ENCODE results near the gene ETV2.
"Not testable (repeated sequence)": the region's sequence is repeated elsewhere in the genome, so short reads cannot be mapped to it uniquely, and the experiment has no call there.

ETV2 gene

GRCh38 chr19:35671818-35672217 lies 30.3 kb downstream of the ETV2 start:
- no CpG with 5 or more reads among the region's 3 CpGs for WGBS (ENCODE audit: insufficient coverage, insufficient read length)
- Histone ChIP-seq H3K9me3 (ENCODE audit: control insufficient read depth, insufficient read depth, low read length) (no peaks in the 10 kb centered on the region), H3K4me1 (ENCODE audit: control insufficient read depth, insufficient read depth, low read length) (no peaks in the 10 kb centered on the region), H3K27me3 (ENCODE audit: control insufficient read depth, insufficient read depth, low read length) (no peaks in the 10 kb centered on the region), H3K36me3 (ENCODE audit: control insufficient read depth, insufficient read depth, low read length) (no peaks in the 10 kb centered on the region), H3K4me3 (ENCODE audit: low read length) (no peak overlapping the region), H3K27ac (ENCODE audit: low read length) (no peak overlapping the region)
- no peak for DNase-seq (ENCODE audit: low read depth, low spot score)

GRCh38 chr19:35673121-35673804 lies 31.7 kb downstream of the ETV2 start:
- H3K4me1 ChIP-seq (ENCODE audit: control insufficient read depth, insufficient read depth, low read length): no peaks in the 10 kb centered on the region
- peak; percentile 37 for DNase-seq (ENCODE audit: low read depth, low spot score)
- no peak overlapping the region for H3K27ac ChIP-seq (ENCODE audit: low read length)
- no peaks in the 10 kb centered on the region for H3K27me3 ChIP-seq (ENCODE audit: control insufficient read depth, insufficient read depth, low read length)
- no peaks in the 10 kb centered on the region for H3K9me3 ChIP-seq (ENCODE audit: control insufficient read depth, insufficient read depth, low read length)
- WGBS (ENCODE audit: insufficient coverage, insufficient read length): no CpG with 5 or more reads among the region's 39 CpGs
- H3K4me3 ChIP-seq (ENCODE audit: low read length): peak overlapping the region; percentile 74
- H3K36me3 ChIP-seq (ENCODE audit: control insufficient read depth, insufficient read depth, low read length): no peaks in the 10 kb centered on the region

GRCh38 chr19:35675589-35676140 lies 34.1 kb downstream of the ETV2 start:
- Histone ChIP-seq H3K4me1 (ENCODE audit: control insufficient read depth, insufficient read depth, low read length) (no peaks in the 10 kb centered on the region), H3K9me3 (ENCODE audit: control insufficient read depth, insufficient read depth, low read length) (no peaks in the 10 kb centered on the region), H3K36me3 (ENCODE audit: control insufficient read depth, insufficient read depth, low read length) (no peaks in the 10 kb centered on the region), H3K4me3 (ENCODE audit: low read length) (no peak overlapping the region), H3K27ac (ENCODE audit: low read length) (no peak overlapping the region), H3K27me3 (ENCODE audit: control insufficient read depth, insufficient read depth, low read length) (no peaks in the 10 kb centered on the region)
- no peak for DNase-seq (ENCODE audit: low read depth, low spot score)
- WGBS (ENCODE audit: insufficient coverage, insufficient read length): no CpG with 5 or more reads among the region's 15 CpGs

- no peak overlapping the region for H3K4me3 ChIP-seq (ENCODE audit: low read length)
- H3K27me3 ChIP-seq (ENCODE audit: control insufficient read depth, insufficient read depth, low read length): no peaks in the 10 kb centered on the region
- no peak for DNase-seq (ENCODE audit: low read depth, low spot score)
- no peak overlapping the region for H3K27ac ChIP-seq (ENCODE audit: low read length)
- no peaks in the 10 kb centered on the region for H3K9me3 ChIP-seq (ENCODE audit: control insufficient read depth, insufficient read depth, low read length)
- no CpG with 5 or more reads among the region's 4 CpGs for WGBS (ENCODE audit: insufficient coverage, insufficient read length)
- H3K36me3 ChIP-seq (ENCODE audit: control insufficient read depth, insufficient read depth, low read length): no peaks in the 10 kb centered on the region
- H3K4me1 ChIP-seq (ENCODE audit: control insufficient read depth, insufficient read depth, low read length): no peaks in the 10 kb centered on the region
These were observed 48.3 kb downstream of the ETV2 start for GRCh38 chr19:35689836-35690235.

- not testable (repeated sequence) for H3K27ac ChIP-seq (ENCODE audit: low read length); H3K9me3 ChIP-seq (ENCODE audit: control insufficient read depth, insufficient read depth, low read length); H3K36me3 ChIP-seq (ENCODE audit: control insufficient read depth, insufficient read depth, low read length); DNase-seq (ENCODE audit: low read depth, low spot score); H3K27me3 ChIP-seq (ENCODE audit: control insufficient read depth, insufficient read depth, low read length); H3K4me1 ChIP-seq (ENCODE audit: control insufficient read depth, insufficient read depth, low read length); H3K4me3 ChIP-seq (ENCODE audit: low read length)
- WGBS (ENCODE audit: insufficient coverage, insufficient read length): no CpG with 5 or more reads among the region's 37 CpGs
These were observed 49.6 kb downstream of the ETV2 start for GRCh38 chr19:35691106-35691505.

GRCh38 chr19:35692010-35692409 lies 50.5 kb downstream of the ETV2 start:
- no peaks in the 10 kb centered on the region for H3K9me3 ChIP-seq (ENCODE audit: control insufficient read depth, insufficient read depth, low read length)
- no peaks in the 10 kb centered on the region for H3K36me3 ChIP-seq (ENCODE audit: control insufficient read depth, insufficient read depth, low read length)
- DNase-seq (ENCODE audit: low read depth, low spot score): no peak
- no peaks in the 10 kb centered on the region for H3K4me1 ChIP-seq (ENCODE audit: control insufficient read depth, insufficient read depth, low read length)
- WGBS (ENCODE audit: insufficient coverage, insufficient read length): no CpG with 5 or more reads among the region's 11 CpGs
- H3K4me3 ChIP-seq (ENCODE audit: low read length): no peak overlapping the region
- no peak overlapping the region for H3K27ac ChIP-seq (ENCODE audit: low read length)
- no peaks in the 10 kb centered on the region for H3K27me3 ChIP-seq (ENCODE audit: control insufficient read depth, insufficient read depth, low read length)

GRCh38 chr19:35693422-35693821 lies 51.9 kb downstream of the ETV2 start:
- Histone ChIP-seq H3K4me3 (ENCODE audit: low read length) (no peak overlapping the region), H3K27me3 (ENCODE audit: control insufficient read depth, insufficient read depth, low read length) (no peaks in the 10 kb centered on the region), H3K36me3 (ENCODE audit: control insufficient read depth, insufficient read depth, low read length) (no peaks in the 10 kb centered on the region), H3K4me1 (ENCODE audit: control insufficient read depth, insufficient read depth, low read length) (no peaks in the 10 kb centered on the region), H3K9me3 (ENCODE audit: control insufficient read depth, insufficient read depth, low read length) (no peaks in the 10 kb centered on the region), H3K27ac (ENCODE audit: low read length) (no peak overlapping the region)
- no CpG with 5 or more reads among the region's 8 CpGs for WGBS (ENCODE audit: insufficient coverage, insufficient read length)
- DNase-seq (ENCODE audit: low read depth, low spot score): no peak

- Histone ChIP-seq H3K9me3 (ENCODE audit: control insufficient read depth, insufficient read depth, low read length) (no peaks in the 10 kb centered on the region), H3K27ac (ENCODE audit: low read length) (no peak overlapping the region), H3K4me1 (ENCODE audit: control insufficient read depth, insufficient read depth, low read length) (no peaks in the 10 kb centered on the region), H3K36me3 (ENCODE audit: control insufficient read depth, insufficient read depth, low read length) (no peaks in the 10 kb centered on the region), H3K27me3 (ENCODE audit: control insufficient read depth, insufficient read depth, low read length) (no peaks in the 10 kb centered on the region), H3K4me3 (ENCODE audit: low read length) (no peak overlapping the region)
- WGBS (ENCODE audit: insufficient coverage, insufficient read length): 100% methylated on average over 1 of the region's 8 CpGs
- DNase-seq (ENCODE audit: low read depth, low spot score): no peak
These were observed 52.5 kb downstream of the ETV2 start for GRCh38 chr19:35693835-35694599.

Measured in iPS DF 6.9 (cell line).